Endothelial cell of umbilical vein (primary cell): ENCODE measurements around the gene DIDO1. TPM values are rescaled to one million over a fixed set of nuclear protein-coding genes. Genes with fewer than 3 reads are reported as not detected.

Experiments used
- BruUV-seq: library from RNA; stranded (reverse); fragments of 400-500 nt; replicated peaks from 2 replicates; lab custom pipeline; 2021; lab: Mats Ljungman, UMichigan
- CTCF ChIA-PET: fragments of 300-600, 350-600 bp; sonication (Branson Sonifier 250); formaldehyde crosslinking; loops from one replicate; lab custom pipeline; 2021; ENCODE audit warnings: antibody characterized with exemption, inconsistent platforms; lab: Charles Lee
- POLR2A ChIA-PET: fragments of 300-600, 350-600 bp; sonication (Branson Sonifier 250); formaldehyde crosslinking; loops from one replicate; lab custom pipeline; 2021; ENCODE audit warnings: antibody characterized with exemption, inconsistent platforms; lab: Charles Lee
- DNase-seq: peaks from one replicate; pipeline ENCODE4 v3.0.0-alpha.2; 2011; ENCODE audit warnings: low read depth, low spot score
- FAIRE-seq: peaks from 2 replicates; lab custom pipeline; 2011; peaks lifted over from hg19 to GRCh38; lab: Jason Lieb, UNC
- H2AFZ ChIP-seq: 2 replicates; pipeline ENCODE4 v1.6.0; 2012; ENCODE audit warnings: low read depth, low read length, control low read depth, inconsistent platforms
- H3K27ac ChIP-seq: 2 replicates; pipeline ENCODE4 v1.5.1; 2011; ENCODE audit warnings: low read depth, mild to moderate bottlenecking, control low read depth, low read length, moderate library complexity; ENCODE audit not compliant: insufficient read depth
- H3K27me3 ChIP-seq, 2 experiments: 2 replicates each; pipeline versions ENCODE4 v1.6.0 to v1.6.1; 2011; ENCODE audit warnings: low read length in 2 of 2, mixed read lengths in 1 of 2; ENCODE audit not compliant: control insufficient read depth in 2 of 2, insufficient read depth in 2 of 2
- H3K36me3 ChIP-seq, 2 experiments: 2 replicates in 1 of 2; 3 replicates in 1 of 2; pipeline ENCODE4 v1.5.1; 2011; ENCODE audit warnings: low read length in 2 of 2, mild to moderate bottlenecking in 1 of 2, moderate library complexity in 1 of 2; ENCODE audit not compliant: control insufficient read depth in 2 of 2, insufficient read depth in 2 of 2; ENCODE audit errors: extremely low read depth in 1 of 2
- H3K4me1 ChIP-seq: 3 replicates; pipeline ENCODE4 v1.5.1; 2011; ENCODE audit warnings: mild to moderate bottlenecking, low read length; ENCODE audit not compliant: control insufficient read depth, insufficient read depth; ENCODE audit errors: extremely low read depth
- H3K4me2 ChIP-seq: 2 replicates; pipeline ENCODE4 v1.6.1; 2011; ENCODE audit warnings: low read length, control low read depth, mixed read lengths; ENCODE audit not compliant: insufficient read depth
- H3K4me3 ChIP-seq, 3 experiments: fragments of 200-600 bp in 1 of 3; sonication (generic), shearing (Covaris generic) in 1 of 3; replicated peaks in 1 of 3; 2 replicates each; pipeline ENCODE4 v1.5.1; 2011 to 2016; ENCODE audit warnings: control low read depth in 3 of 3, low read length in 3 of 3, mild to moderate bottlenecking in 2 of 3, inconsistent platforms in 1 of 3, low read depth in 1 of 3, moderate library complexity in 1 of 3; ENCODE audit not compliant: insufficient read depth in 1 of 3
- H3K79me2 ChIP-seq: 2 replicates; pipeline ENCODE4 v1.6.0; 2012; ENCODE audit warnings: low read length, inconsistent platforms; ENCODE audit not compliant: control insufficient read depth, insufficient read depth
- H3K9ac ChIP-seq: replicated peaks from 2 replicates; pipeline ENCODE3; 2011; ENCODE audit warnings: low read length, control low read depth; ENCODE audit not compliant: insufficient read depth; ENCODE audit errors: extremely low read depth
- H3K9me1 ChIP-seq: replicated peaks from 3 replicates; pipeline ENCODE4 v1.6.0; 2011; ENCODE audit warnings: mild to moderate bottlenecking, low read length; ENCODE audit not compliant: control insufficient read depth, insufficient read depth; ENCODE audit errors: extremely low read depth
- H3K9me3 ChIP-seq: replicated peaks from 2 replicates; pipeline ENCODE4 v1.5.1; 2012; ENCODE audit warnings: low read length, inconsistent platforms; ENCODE audit not compliant: control insufficient read depth, insufficient read depth
- H4K20me1 ChIP-seq: replicated peaks from 2 replicates; pipeline ENCODE3; 2011; ENCODE audit warnings: mild to moderate bottlenecking, low read length; ENCODE audit not compliant: control insufficient read depth, insufficient read depth; ENCODE audit errors: extremely low read depth
- EZH2 ChIP-seq: IDR thresholded peaks from 2 replicates; pipeline ENCODE4 v1.6.1; 2012; ENCODE audit warnings: borderline replicate concordance, low read depth, mild to moderate bottlenecking, moderate library complexity, low read length, inconsistent platforms; ENCODE audit not compliant: severe bottlenecking
- FOS ChIP-seq: IDR thresholded peaks from 2 replicates; pipeline ENCODE4 v1.6.1; 2011; ENCODE audit warnings: mild to moderate bottlenecking, low read length, moderate library complexity, borderline replicate concordance; ENCODE audit not compliant: insufficient read depth
- GATA2 ChIP-seq: IDR thresholded peaks from 2 replicates; pipeline ENCODE4 v1.7.0; 2011; ENCODE audit warnings: low read depth, mild to moderate bottlenecking, moderate library complexity, mixed read lengths, low read length; ENCODE audit not compliant: insufficient read length, insufficient read depth
- JUN ChIP-seq: IDR thresholded peaks from 2 replicates; pipeline ENCODE4 v1.6.1; 2011; ENCODE audit warnings: borderline replicate concordance, low read depth; ENCODE audit not compliant: insufficient read length, insufficient read depth
- MYC ChIP-seq: IDR thresholded peaks from one replicate; pipeline ENCODE4 v1.6.1; 2011; ENCODE audit warnings: mild to moderate bottlenecking, low read depth, low read length
- POLR2A ChIP-seq: IDR thresholded peaks from 2 replicates; pipeline ENCODE4 v1.6.1; 2012; ENCODE audit warnings: low read depth, mild to moderate bottlenecking, control low read depth, low read length
- POLR2AphosphoS5 ChIP-seq: IDR thresholded peaks from 2 replicates; pipeline ENCODE4 v1.6.1; 2012; ENCODE audit warnings: low read depth, mild to moderate bottlenecking, control low read depth, low read length, moderate library complexity; ENCODE audit not compliant: insufficient read depth
- dilution Hi-C: fragments of 300-500 bp; cut with MboI; formaldehyde crosslinking; loops from one replicate; pipeline ENCODE4 v1.15.0; 2019; ENCODE audit warnings: low sequenced_read_pairs; ENCODE audit not compliant: extremely low pct_ligation_motif_present
- intact Hi-C: fragments of 100-400 bp; cut with micrococcal nuclease; formaldehyde crosslinking; loops from one replicate; pipeline ENCODE4 v1.10.0; 2022
- polyA plus RNA-seq, 4 experiments: library from polyadenylated mRNA; depleted of rRNA in 3 of 4; stranded (reverse) in 3 of 4; unstranded in 1 of 4; fragments of >200 nt; gene quantifications; 2 replicates each; pipeline versions ENCODE4 v1.2.1 to v1.2.3, GENCODE V29; 2011 to 2012; ENCODE audit warnings: missing spikeins in 1 of 4
- total RNA-seq: library from RNA; stranded (reverse); gene quantifications from 2 replicates; pipeline ENCODE4 v1.2.3, GENCODE V29; 2021
- TF ChIP-seq, protein P1 (sequence below): IDR thresholded peaks from 2 replicates; pipeline ENCODE4 v1.6.1; 2011; ENCODE audit not compliant: insufficient read depth, insufficient read length
- TF ChIP-seq, protein P2 (sequence below), 2 donors: IDR thresholded peaks; 1 replicate in 1 of 2; 2 replicates in 1 of 2; pipeline ENCODE4 v1.5.1; 2011; ENCODE audit warnings: low read length in 2 of 2, mild to moderate bottlenecking in 2 of 2, moderate library complexity in 2 of 2, control low read depth in 1 of 2, inconsistent platforms in 1 of 2, low read depth in 1 of 2; ENCODE audit not compliant: insufficient read depth in 1 of 2; ENCODE audit errors: extremely low read depth in 1 of 2

Gene DIDO1
- total and polyA plus RNA-seq, 2 donors (not counting 3 experiments of a cell fraction or from before 2014, with no cell fraction given), result 22.1 to 51.2 TPM

DNA sequence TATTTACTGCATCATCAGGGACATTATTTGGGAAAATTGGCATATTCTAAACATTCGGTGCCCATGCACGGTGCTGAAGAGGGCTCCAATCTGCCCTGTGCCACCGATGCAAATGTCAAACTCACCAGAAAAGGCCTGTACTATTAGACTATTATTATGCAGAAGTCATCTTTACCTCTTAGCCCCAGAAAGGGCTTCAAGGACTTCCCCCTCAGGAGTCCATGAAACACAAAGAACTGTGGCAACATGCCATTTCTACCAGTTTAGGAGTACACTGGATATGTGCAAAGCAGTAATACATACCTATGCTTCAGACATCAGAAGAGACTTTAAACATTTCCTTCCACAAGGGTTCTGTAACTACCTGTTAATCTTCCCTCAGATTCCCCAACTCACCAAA is 8.6 kb downstream of the DIDO1 start:
- ChIA-PET CTCF (interaction anchor here (1.2 to 2.3 kb wide), 2 partner anchors 9 to 10 kb away, joined by 3 to 16 read pairs; no protein-coding TSS in a partner anchor), POLR2A (no interaction called here)
- H3K4me1 ChIP-seq, result peaks cover 6% of the 10 kb centered on the region
- peaks cover 28% of the 10 kb centered on the region for H4K20me1 ChIP-seq
- H3K79me2 ChIP-seq, result peaks cover 100% of the 10 kb centered on the region
- H3K9ac ChIP-seq, result no peak overlapping the region
- H3K27me3 ChIP-seq, result no peaks in the 10 kb centered on the region
- H2AFZ ChIP-seq, result no peak overlapping the region
- BruUV-seq, result no TSS peak
- no peak overlapping the region for H3K4me2 ChIP-seq
- no peaks in the 10 kb centered on the region for H3K9me3 ChIP-seq
- DNase-seq (no peak), FAIRE-seq (no peak)
- H3K27ac ChIP-seq, result no peak overlapping the region
- dilution Hi-C loops (no loop called here), intact Hi-C loops (no loop called here)
- no peak for TF ChIP-seq MYC
- TF ChIP-seq JUN, result no peak
- TF ChIP-seq FOS, result no peak
- TF ChIP-seq GATA2, result no peak
- TF ChIP-seq EZH2, result no peak
- TF ChIP-seq, protein P1, sequence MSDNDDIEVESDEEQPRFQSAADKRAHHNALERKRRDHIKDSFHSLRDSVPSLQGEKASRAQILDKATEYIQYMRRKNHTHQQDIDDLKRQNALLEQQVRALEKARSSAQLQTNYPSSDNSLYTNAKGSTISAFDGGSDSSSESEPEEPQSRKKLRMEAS, result no peak
- TF ChIP-seq POLR2AphosphoS5, result no peak
- no peak for TF ChIP-seq POLR2A
- TF ChIP-seq, protein P2, sequence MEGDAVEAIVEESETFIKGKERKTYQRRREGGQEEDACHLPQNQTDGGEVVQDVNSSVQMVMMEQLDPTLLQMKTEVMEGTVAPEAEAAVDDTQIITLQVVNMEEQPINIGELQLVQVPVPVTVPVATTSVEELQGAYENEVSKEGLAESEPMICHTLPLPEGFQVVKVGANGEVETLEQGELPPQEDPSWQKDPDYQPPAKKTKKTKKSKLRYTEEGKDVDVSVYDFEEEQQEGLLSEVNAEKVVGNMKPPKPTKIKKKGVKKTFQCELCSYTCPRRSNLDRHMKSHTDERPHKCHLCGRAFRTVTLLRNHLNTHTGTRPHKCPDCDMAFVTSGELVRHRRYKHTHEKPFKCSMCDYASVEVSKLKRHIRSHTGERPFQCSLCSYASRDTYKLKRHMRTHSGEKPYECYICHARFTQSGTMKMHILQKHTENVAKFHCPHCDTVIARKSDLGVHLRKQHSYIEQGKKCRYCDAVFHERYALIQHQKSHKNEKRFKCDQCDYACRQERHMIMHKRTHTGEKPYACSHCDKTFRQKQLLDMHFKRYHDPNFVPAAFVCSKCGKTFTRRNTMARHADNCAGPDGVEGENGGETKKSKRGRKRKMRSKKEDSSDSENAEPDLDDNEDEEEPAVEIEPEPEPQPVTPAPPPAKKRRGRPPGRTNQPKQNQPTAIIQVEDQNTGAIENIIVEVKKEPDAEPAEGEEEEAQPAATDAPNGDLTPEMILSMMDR (IDR thresholded peaks at IDR 0.05; ENCODE audit: extremely low read depth in 1 of 2, insufficient read depth in 1 of 2, low read depth in 1 of 2, low read length in 2 of 2), result no peak
- H3K9me1 ChIP-seq, result no peaks in the 10 kb centered on the region
- H3K4me3 ChIP-seq, result no peak overlapping the region
- peaks cover 0 to 5% of the 10 kb centered on the region in 2 experiments for H3K36me3 ChIP-seq
